GM12801 (cell line): ENCODE measurements around the gene PRKAB2.

Experiments
- TF ChIP-seq, protein P1 (sequence below): IDR thresholded peaks from one replicate; pipeline ENCODE4 v1.5.1; 2011; ENCODE audit warnings: control low read depth; ENCODE audit not compliant: insufficient read length; ENCODE audit errors: extremely low read depth

The PRKAB2 gene

DNA sequence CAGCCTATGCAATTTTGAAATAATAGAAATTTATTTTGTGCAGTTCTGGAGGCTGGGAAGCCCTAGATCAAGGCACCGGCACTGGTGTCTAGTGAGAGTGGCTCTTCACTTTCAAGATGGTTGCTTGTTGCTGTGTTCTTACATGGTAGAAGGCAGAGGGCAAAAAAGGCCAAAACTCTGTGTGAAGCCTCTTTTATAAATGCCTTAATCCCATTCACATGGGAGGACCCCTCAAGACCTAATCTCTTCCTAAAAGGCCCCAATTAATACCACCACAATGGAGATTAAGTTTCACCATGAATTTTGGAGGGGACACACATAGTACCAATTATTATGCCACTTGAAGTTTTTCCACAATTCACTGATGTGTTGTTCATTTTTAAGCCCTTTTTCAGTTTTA, 21.0 kb downstream of the PRKAB2 start:
- TF ChIP-seq, protein P1, sequence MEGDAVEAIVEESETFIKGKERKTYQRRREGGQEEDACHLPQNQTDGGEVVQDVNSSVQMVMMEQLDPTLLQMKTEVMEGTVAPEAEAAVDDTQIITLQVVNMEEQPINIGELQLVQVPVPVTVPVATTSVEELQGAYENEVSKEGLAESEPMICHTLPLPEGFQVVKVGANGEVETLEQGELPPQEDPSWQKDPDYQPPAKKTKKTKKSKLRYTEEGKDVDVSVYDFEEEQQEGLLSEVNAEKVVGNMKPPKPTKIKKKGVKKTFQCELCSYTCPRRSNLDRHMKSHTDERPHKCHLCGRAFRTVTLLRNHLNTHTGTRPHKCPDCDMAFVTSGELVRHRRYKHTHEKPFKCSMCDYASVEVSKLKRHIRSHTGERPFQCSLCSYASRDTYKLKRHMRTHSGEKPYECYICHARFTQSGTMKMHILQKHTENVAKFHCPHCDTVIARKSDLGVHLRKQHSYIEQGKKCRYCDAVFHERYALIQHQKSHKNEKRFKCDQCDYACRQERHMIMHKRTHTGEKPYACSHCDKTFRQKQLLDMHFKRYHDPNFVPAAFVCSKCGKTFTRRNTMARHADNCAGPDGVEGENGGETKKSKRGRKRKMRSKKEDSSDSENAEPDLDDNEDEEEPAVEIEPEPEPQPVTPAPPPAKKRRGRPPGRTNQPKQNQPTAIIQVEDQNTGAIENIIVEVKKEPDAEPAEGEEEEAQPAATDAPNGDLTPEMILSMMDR = no peak

DNA sequence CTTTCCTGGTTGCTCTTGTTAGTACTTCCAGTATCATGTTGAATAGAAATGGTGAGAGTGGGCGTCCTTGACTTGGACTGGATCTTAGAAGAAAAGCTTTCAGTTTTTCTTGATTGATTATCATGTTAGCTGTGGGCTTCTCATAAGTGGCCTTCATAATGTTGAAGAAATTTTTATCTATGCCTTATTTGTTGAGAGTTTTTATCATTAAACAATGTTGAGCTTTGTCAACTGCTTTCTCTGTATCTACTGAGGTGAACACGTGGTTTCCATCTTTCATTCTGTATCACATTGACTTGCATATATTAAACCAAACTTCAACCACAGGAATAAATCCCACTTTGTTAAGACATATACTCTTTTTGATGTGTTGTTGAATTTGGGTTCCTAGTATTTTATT, 29.4 kb downstream of the PRKAB2 start:
- TF ChIP-seq, protein P1 = no peak

DNA sequence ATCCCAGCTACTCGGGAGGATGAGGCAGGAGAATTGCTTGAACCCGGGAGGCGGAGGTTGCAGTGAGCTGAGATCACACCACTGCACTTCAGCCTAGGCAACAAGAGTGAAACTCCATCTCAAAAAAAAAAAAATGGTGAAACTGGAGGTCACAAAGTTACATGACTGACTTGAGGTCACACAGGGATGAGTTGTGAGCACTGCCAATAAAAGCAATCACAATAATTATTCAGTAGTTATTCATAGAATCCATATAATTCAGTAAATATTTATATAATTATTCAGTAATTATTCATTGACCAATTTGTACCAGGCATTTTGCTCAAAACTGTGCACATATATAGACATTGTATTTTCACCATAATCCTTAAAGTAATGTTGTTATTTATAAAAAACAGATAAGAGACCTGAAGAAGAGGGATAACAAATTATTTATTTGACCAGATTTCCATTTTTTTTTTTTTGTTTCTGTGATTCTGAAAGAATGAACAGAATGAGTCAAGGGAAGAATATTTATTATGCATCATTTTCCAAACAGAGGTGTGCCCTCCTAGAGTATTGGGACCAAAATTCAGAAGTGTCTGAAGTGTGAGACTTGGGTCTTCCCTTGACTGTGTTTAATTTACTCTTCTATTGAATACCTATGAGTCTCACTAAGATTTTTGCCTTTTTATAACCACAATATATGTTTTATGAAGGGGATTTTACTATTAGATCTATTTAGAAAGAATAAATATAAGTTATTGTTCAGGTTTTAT, 43.0 kb downstream of the PRKAB2 start:
- TF ChIP-seq, protein P1 = no peak

DNA sequence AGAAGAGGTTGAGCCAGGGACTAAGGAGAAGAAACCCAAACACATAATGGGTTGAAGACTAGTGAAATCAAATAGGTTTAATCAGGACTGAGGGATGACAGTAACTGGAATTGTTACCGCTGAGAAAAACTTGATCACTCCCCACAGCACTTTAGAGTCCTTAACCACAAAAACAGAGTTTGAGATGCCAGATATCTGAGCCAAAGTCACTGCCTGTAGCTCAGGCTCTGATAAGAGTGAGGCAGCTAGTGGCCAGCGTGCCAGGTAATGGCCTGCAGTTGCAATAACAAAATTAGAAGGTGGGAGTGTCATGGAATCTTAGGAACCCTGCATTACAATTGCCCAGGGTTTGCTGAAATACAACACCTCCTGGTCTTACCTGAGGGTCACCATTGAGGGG, 48.0 kb downstream of the PRKAB2 start:
- TF ChIP-seq, protein P1 = no peak

DNA sequence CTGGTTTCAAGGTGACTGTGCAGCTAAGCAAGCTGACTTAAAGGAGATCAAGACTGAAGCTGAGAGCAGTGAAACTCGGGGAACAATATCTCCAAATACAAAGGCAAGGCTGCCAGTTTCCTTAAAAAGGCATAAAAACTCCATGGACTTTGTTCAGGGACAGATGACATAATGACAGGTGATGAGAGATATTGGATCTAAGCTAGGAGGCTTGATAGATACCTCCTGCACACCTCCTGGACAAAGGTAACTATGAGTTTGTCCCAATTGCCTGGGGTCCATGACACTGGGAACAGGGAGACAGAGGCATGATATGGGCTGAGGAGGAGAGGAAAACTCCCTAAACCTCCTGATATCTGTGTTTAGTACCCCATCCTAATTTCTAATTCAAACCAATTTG, 55.2 kb downstream of the PRKAB2 start:
- TF ChIP-seq, protein P1 = no peak

DNA sequence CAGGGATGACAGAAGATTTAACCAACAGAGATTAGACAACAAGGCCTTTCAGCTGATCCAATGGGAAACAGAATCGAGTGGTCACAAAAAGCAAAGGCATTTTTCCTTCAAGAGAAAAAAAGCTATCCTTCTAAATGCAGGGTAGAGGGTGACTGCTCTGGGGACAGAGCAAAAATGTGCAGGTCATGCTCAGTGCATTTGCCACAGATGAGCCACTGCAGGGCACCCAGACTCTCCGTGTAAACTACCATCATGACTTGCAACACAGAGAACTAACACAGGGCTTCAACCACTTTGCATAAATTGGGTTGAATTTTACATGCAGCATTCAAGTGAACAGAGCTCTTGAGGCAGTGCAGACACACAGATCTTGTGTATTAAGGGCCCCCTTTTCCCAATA, 56.8 kb downstream of the PRKAB2 start:
- TF ChIP-seq, protein P1 = no peak

DNA sequence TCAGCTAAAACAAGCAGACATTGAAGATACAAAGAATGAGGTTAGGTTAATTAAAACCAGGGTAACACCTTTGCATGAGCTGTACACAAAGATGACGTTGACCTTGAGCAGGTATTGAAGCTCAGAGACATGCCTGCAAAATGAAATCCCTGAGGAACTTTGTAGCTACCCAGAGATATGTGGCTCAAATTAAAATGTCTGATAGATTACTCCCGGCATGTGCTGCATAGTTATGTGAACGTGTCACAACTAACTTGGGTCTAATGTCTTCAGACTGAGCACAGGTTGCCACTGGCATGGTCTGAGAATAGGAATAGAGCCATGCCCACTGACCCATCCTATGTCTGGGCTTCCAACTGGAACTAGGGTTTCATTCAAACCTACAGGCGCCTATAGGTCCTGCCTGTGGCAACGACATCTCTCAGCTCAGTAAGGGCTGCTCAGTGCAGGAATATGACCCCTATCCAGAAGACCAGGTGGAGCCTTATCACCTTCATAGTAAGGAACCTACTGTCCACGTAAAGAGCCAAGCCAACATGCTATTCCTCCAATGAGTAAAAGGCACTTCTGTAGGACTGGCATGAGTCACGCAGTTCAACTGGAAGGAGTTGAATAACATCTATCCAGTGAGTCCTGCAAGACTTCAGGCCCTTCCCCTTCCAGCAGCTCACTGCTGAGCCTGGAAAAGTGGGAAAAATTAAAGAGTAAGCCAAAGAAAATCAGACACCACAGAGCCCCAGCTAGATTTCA, 60.7 kb downstream of the PRKAB2 start:
- TF ChIP-seq, protein P1 = no peak
